ENCODE data around the gene SETSIP. TPM values are rescaled to one million over a fixed set of nuclear protein-coding genes. Genes with fewer than 3 reads are reported as not detected.
"Not testable (repeated sequence)": the region's sequence is repeated elsewhere in the genome, so short reads cannot be mapped to it uniquely, and the experiment has no call there.

Gene SETSIP
- total and polyA plus RNA-seq, 8 donors: 0.29 to 1.8 (median 0.64) TPM; not detected in 2

DNA sequence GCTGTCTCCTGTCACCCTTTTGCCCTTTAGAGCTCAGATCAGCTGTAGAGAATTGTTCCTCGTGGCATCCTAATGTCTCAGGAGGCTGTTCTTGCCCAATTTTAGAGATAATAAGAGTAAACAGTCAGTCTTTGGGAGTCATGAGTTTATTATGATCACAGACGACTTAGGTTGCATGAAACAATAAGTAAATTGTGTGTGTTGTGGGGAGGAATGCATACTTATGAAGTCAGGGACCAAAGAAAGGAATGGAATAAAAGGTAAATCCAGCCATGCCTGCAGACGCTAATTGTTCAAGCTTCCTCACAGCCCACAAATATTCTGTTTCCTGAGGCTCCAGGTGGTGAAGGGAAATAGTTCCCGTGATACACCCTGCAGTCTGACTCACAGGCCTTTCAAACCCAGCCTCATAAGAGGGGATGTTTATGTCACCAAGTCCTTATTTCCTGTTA is 44.5 kb downstream of the SETSIP start:
- H3K4me1 ChIP-seq: peaks cover 0 to 9% of the 10 kb centered on the region in 2 donors
- H3K4me3 ChIP-seq: no peak overlapping the region
- no peaks in the 10 kb centered on the region for H3K9me3 ChIP-seq
- intact Hi-C loops (cut with DNase I): no loop called here
- TF ChIP-seq, protein P1, sequence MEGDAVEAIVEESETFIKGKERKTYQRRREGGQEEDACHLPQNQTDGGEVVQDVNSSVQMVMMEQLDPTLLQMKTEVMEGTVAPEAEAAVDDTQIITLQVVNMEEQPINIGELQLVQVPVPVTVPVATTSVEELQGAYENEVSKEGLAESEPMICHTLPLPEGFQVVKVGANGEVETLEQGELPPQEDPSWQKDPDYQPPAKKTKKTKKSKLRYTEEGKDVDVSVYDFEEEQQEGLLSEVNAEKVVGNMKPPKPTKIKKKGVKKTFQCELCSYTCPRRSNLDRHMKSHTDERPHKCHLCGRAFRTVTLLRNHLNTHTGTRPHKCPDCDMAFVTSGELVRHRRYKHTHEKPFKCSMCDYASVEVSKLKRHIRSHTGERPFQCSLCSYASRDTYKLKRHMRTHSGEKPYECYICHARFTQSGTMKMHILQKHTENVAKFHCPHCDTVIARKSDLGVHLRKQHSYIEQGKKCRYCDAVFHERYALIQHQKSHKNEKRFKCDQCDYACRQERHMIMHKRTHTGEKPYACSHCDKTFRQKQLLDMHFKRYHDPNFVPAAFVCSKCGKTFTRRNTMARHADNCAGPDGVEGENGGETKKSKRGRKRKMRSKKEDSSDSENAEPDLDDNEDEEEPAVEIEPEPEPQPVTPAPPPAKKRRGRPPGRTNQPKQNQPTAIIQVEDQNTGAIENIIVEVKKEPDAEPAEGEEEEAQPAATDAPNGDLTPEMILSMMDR (IDR thresholded peaks at IDR 0.05): no peak
- ATAC-seq (peak; percentile 33), DNase-seq (peak in 1 of 4 donors; percentile 10)
- H3K27ac ChIP-seq: no peak overlapping the region
- peaks cover 0 to 46% of the 10 kb centered on the region in 2 donors for H3K27me3 ChIP-seq
- no peaks in the 10 kb centered on the region for H3K36me3 ChIP-seq

DNA sequence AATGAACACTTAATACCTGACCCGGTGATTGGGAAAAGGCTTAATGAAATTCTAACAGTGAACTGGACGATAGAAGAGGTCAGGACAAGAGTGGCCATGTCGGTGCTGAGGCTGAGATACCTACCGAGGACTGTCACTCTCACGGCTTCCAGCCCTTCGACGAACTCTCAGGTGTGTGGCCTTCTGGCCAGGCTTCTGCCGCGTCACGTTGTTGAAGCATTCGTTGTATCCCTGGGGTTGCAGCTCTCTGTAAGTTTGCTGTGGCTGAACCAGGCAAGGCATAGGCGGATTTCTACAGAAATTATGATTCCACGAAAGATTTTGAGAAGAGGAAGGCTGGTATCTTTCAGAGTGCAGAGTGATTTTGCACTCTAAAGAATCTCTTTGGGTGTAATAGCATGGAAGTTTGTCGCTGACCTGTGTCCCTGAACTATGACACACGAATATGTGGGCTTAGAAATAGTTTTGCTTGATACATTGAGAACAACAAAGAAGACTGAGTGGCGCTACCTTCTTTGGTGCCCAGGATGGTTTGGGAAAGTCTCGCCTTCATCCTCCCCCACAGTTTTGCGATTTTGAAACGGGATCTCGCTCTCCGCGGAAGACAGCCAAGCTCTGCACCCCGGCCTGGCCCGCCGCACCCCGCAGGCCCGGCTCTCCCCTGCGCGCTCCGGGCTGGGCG is 45.8 kb downstream of the SETSIP start:
- H3K4me3 ChIP-seq: peak overlapping the region; percentile 40 to 47
- H3K9me3 ChIP-seq: no peaks in the 10 kb centered on the region
- H3K27ac ChIP-seq: no peak overlapping the region
- ATAC-seq (no peak), DNase-seq (peak in 1 of 4 donors; percentile 2)
- H3K4me1 ChIP-seq: peaks cover 0 to 9% of the 10 kb centered on the region in 2 donors
- H3K36me3 ChIP-seq: no peaks in the 10 kb centered on the region
- intact Hi-C loops (cut with DNase I): no loop called here
- peaks cover 0 to 46% of the 10 kb centered on the region in 2 donors for H3K27me3 ChIP-seq
- TF ChIP-seq, protein P1 (IDR thresholded peaks at IDR 0.05): no peak

DNA sequence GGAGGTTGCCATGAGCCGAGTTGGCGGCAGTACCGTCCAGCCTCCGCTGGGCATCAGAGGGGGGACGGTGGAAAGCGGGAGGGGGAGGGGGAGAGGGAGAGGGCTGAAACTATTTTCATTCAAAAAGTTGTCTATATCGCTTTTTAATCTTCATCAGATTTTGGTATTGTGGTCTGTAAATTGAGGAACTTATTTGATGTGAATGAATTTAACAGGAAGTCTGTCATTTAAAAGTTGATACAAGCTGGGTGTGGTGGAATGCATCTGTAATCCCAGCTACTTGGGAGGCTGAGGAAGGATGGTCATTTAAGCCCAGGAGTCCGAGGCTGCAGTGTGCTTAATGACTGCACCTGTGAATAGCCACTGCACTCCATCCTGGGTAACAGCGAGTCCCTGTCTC is 48.4 kb downstream of the SETSIP start:
- Histone ChIP-seq H3K9me3 (no peaks in the 10 kb centered on the region), H3K27ac (no peak overlapping the region), H3K4me3 (no peak overlapping the region), H3K27me3 (peaks cover 0 to 45% of the 10 kb centered on the region in 2 donors), H3K4me1 (peaks cover 0 to 9% of the 10 kb centered on the region in 2 donors), H3K36me3 (no peaks in the 10 kb centered on the region)
- ATAC-seq: no peak
- intact Hi-C loops (cut with DNase I): no loop called here
- TF ChIP-seq, protein P1 (IDR thresholded peaks at IDR 0.05): no peak
- DNase-seq: no peak

DNA sequence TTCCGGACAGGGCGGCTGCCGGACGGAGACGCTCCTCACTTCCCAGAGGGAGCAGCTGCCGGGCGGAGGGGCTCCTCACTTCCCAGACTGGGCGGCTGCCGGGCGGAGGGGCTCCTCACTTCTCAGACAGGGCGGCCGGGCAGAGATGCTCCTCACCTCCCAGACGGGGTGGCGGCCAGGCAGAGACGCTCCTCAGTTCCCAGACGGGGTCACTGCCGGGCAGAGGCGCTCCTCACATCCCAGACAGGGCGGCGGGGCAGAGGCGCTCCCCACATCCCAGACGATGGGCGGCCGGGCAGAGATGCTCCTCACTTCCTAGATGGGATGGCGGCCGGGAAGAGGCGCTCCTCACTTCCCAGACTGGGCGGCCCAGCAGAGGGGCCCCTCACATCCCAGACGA is 49.2 kb downstream of the SETSIP start:
- ATAC-seq; H3K4me3 ChIP-seq; DNase-seq; intact Hi-C loops (cut with DNase I); H3K9me3 ChIP-seq; H3K27ac ChIP-seq; H3K4me1 ChIP-seq; H3K36me3 ChIP-seq: not testable (repeated sequence)
- peaks cover 0 to 37% of the 10 kb centered on the region in 2 donors for H3K27me3 ChIP-seq

Other genes starting within 250 kb of the SETSIP start
- 10 to 100 TPM; 21.7 to 41.1 TPM for gene TGFBR3, start 189.3 kb downstream of the SETSIP start, total RNA-seq
- gene TGFBR3, start 189.3 kb downstream of the SETSIP start, polyA plus RNA-seq (ENCODE audit: insufficient read length in 6 of 6): 10 to 100 TPM; 40.4 to 54.6 (median 46.4) TPM
- gene BRDT, start 126.0 kb downstream of the SETSIP start, total RNA-seq: not detected
- gene BRDT, start 126.0 kb downstream of the SETSIP start, polyA plus RNA-seq (ENCODE audit: insufficient read length in 6 of 6): under 1 TPM in 2 of 6 donors, not detected in 4; 0.19 to 0.38 TPM
- 1 to 10 TPM in 1 of 2 donors, under 1 TPM in 1; 0.86 to 1.6 TPM for gene EPHX4, start 45.4 kb downstream of the SETSIP start, total RNA-seq
- gene EPHX4, start 45.4 kb downstream of the SETSIP start, polyA plus RNA-seq (ENCODE audit: insufficient read length in 6 of 6): 1 to 10 TPM; 2.4 to 3.9 (median 2.7) TPM
- gene BTBD8, start 4.9 kb upstream of the SETSIP start, total RNA-seq: 1 to 10 TPM; 2.1 to 4.8 TPM
- 10 to 100 TPM in 3 of 6 donors, 1 to 10 TPM in 3; 7.9 to 12.1 (median 9.5) TPM for gene BTBD8, start 4.9 kb upstream of the SETSIP start, polyA plus RNA-seq (ENCODE audit: insufficient read length in 6 of 6)
- gene C1orf146, start 142.5 kb upstream of the SETSIP start, total RNA-seq: not detected
- under 1 TPM in 4 of 6 donors, not detected in 2; 0.24 to 0.58 (median 0.34) TPM for gene C1orf146, start 142.5 kb upstream of the SETSIP start, polyA plus RNA-seq (ENCODE audit: insufficient read length in 6 of 6)
- 1 to 10 TPM; 5.9 to 8.3 TPM for gene GLMN, start 223.6 kb upstream of the SETSIP start, total RNA-seq
- 10 to 100 TPM; 25.8 to 39.1 (median 29.2) TPM for gene GLMN, start 223.6 kb upstream of the SETSIP start, polyA plus RNA-seq (ENCODE audit: insufficient read length in 6 of 6)
- 10 to 100 TPM; 19.3 to 22.7 TPM for gene RPAP2, start 223.6 kb upstream of the SETSIP start, total RNA-seq
- 10 to 100 TPM; 27.0 to 33.8 (median 31.2) TPM for gene RPAP2, start 223.6 kb upstream of the SETSIP start, polyA plus RNA-seq (ENCODE audit: insufficient read length in 6 of 6)